Pancreas (tissue), 10 donors: Measurements from ENCODE around the gene STXBP4. TPM values are rescaled to one million over a fixed set of nuclear protein-coding genes. Genes with fewer than 3 reads are reported as not detected.

Experiments
- ATAC-seq, 4 donors: fragments of 200-7000 bp; cut with Tn5 transposase; one replicate each; pipeline versions ENCODE4 v1.8.0 to v1.9.1; 2020; ENCODE audit warnings: mild to moderate bottlenecking in 4 of 4, moderate library complexity in 4 of 4
- DNase-seq, 6 donors: peaks; one replicate each; pipeline ENCODE4 v3.0.0-alpha.2; 2020
- FAIRE-seq: peaks from 2 replicates; lab custom pipeline; 2012; peaks lifted over from hg19 to GRCh38; lab: Jason Lieb, UNC
- H3K27ac ChIP-seq, 4 donors: fragments of 200-600 bp; sonication (generic); 1 replicate in 3 of 4; 2 replicates in 1 of 4; pipeline versions ENCODE4 v1.5.0 to v1.8.0; 2020
- H3K27me3 ChIP-seq, 4 donors: fragments of 200-600 bp; one replicate each; pipeline ENCODE4 v1.8.0; 2021
- H3K36me3 ChIP-seq, 3 donors: fragments of 200-600 bp; sonication (generic) in 1 of 3; one replicate each; pipeline versions ENCODE4 v1.5.0 to v1.8.0; 2020 to 2021
- H3K4me1 ChIP-seq, 3 donors: fragments of 200-600 bp; one replicate each; pipeline ENCODE4 v1.8.0; 2021
- H3K4me3 ChIP-seq, 4 donors: fragments of 200-600 bp; sonication (generic) in 2 of 4; one replicate each; pipeline versions ENCODE4 v1.5.0 to v1.8.0; 2020 to 2021
- H3K9me3 ChIP-seq, 4 donors: fragments of 200-600 bp; one replicate each; pipeline ENCODE4 v1.8.0; 2021
- WGBS, 2 donors: extraction: QIAGEN DNeasy Blood & Tissue Kit; methylation state at CpG; one replicate each; pipeline ENCODE4 v1.1.7; 2013; 5-methylcytosine and 5-hydroxymethylcytosine counted together
- intact Hi-C, 3 donors: fragments of 100-400 bp; cut with DNase I; formaldehyde crosslinking; loops; one replicate each; pipeline versions ENCODE4 v1.11.1 to v1.14.2; 2022
- polyA plus RNA-seq, 2 donors: library from polyadenylated mRNA; stranded (reverse); fragments of 200-250 nt; gene quantifications; one replicate each; pipeline ENCODE4 v1.2.3, GENCODE V29; 2013
- total RNA-seq, 6 donors: library from RNA; stranded (reverse); fragmentation: NEBNext Ultra II Directional in 4 of 6; extraction: Animal tissue kit (Norgen Biotek cat#: 25700) in 4 of 6; gene quantifications; one replicate each; pipeline versions ENCODE4 v1.2.1 to v1.2.4, GENCODE V29; 2021 to 2023
- TF ChIP-seq, protein P1 (sequence below), 4 donors: fragments of 200-600 bp; sonication (generic) in 3 of 4; IDR thresholded peaks; one replicate each; pipeline versions ENCODE4 v1.5.0 to v1.8.0; 2021; ENCODE audit warnings: antibody characterized with exemption in 4 of 4
- donor health status: healthy with polysubstance abuse.
- donor health status: DM: no; HTN: no; CAD: no; lungs with moderate emphysema.
- donor health status: DM: no; HTN: no; CAD: no.
- donor health status: control.
- donor health status: control.
- donor health status: Bipolar disorder and iron deficiency.
- donor health status: DM: yes; HTN: yes; CAD: no.
- donor health status: DM: no; HTN: no; CAD: no.
- donor health status: DM: no; HTN: no; CAD: no.
- donor health status: DM: yes; HTN: yes; CAD: no.

The STXBP4 gene
- total and polyA plus RNA-seq, 8 donors, result 0.72 to 12.6 (median 5.4) TPM

DNA sequence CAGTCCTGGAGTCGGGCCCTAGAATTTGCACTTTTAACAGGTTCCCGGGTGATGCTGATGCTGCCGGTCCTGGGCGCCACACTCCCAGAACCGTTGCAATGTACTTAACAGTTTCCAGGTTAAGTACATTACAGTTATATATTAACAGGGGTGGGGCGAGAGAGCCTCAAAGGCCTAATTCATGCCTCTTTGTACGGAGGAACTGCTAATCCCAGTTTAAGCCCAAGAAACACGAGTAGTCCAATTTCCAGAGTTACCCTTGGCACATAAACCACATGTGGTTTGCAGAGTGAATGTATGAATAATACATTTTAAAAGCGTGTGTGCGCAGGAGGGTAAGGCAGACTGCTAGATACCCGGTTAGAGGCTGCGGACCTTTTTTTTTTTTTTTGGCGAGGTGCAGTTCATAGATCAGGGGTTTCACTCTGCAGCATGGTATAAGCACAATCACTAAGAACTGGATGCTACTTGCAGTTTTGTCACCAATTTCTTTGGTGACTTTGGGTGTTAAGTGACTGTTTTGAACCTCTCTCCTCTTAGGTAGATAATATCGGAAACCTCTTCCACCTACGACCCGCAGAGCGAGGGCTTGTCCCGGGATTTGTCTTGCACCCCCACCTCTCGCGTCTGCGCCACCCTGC is 824 bp upstream of the STXBP4 start:
- Histone ChIP-seq H3K9me3 (no peaks in the 10 kb centered on the region), H3K4me1 (peaks cover 19 to 24% (median 20%) of the 10 kb centered on the region in 3 donors), H3K36me3 (peaks cover 0 to 15% (median 0%) of the 10 kb centered on the region in 3 donors), H3K27ac (peak overlapping the region; percentile 36 to 86 (median 72)), H3K27me3 (no peaks in the 10 kb centered on the region), H3K4me3 (peak overlapping the region; percentile 54 to 86 (median 83))
- 1% methylated on average over 21 of the region's 21 CpGs for WGBS, 2 donors
- intact Hi-C loops, result no loop called here
- DNase-seq (peak in 1 of 6 donors; percentile 20), FAIRE-seq (no peak), ATAC-seq (peak; percentile 3 to 22 (median 14))
- TF ChIP-seq, protein P1, sequence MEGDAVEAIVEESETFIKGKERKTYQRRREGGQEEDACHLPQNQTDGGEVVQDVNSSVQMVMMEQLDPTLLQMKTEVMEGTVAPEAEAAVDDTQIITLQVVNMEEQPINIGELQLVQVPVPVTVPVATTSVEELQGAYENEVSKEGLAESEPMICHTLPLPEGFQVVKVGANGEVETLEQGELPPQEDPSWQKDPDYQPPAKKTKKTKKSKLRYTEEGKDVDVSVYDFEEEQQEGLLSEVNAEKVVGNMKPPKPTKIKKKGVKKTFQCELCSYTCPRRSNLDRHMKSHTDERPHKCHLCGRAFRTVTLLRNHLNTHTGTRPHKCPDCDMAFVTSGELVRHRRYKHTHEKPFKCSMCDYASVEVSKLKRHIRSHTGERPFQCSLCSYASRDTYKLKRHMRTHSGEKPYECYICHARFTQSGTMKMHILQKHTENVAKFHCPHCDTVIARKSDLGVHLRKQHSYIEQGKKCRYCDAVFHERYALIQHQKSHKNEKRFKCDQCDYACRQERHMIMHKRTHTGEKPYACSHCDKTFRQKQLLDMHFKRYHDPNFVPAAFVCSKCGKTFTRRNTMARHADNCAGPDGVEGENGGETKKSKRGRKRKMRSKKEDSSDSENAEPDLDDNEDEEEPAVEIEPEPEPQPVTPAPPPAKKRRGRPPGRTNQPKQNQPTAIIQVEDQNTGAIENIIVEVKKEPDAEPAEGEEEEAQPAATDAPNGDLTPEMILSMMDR (IDR thresholded peaks at IDR 0.05), result no peak

DNA sequence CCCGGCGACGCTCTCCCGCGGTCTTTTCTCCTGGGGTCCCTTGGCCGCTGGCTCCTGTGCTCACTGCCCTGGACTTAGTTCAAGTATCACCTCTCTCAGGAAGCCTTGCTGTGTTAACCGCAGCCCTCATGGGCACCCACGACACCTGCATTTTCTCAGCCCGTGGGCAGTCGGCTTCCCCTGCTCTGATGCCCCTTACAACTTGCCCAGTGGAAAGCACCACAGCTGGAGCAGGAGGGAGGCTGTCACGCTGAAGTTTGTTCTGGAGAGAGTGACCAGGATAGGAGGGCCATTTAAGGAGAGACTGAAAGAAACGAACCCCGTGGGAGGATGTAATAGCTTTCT is 395 bp downstream of the STXBP4 start:
- Histone ChIP-seq H3K4me3 (peak overlapping the region; percentile 54 to 86 (median 83)), H3K36me3 (peaks cover 0 to 3% (median 0%) of the 10 kb centered on the region in 3 donors), H3K27me3 (no peaks in the 10 kb centered on the region), H3K4me1 (peaks cover 19 to 24% (median 20%) of the 10 kb centered on the region in 3 donors), H3K27ac (peak overlapping the region; percentile 36 to 86 (median 72)), H3K9me3 (no peaks in the 10 kb centered on the region)
- intact Hi-C loops, result no loop called here
- DNase-seq (peak in 2 of 6 donors; percentile 22 to 28), FAIRE-seq (no peak), ATAC-seq (peak; percentile 42 to 65 (median 54))
- WGBS, 2 donors, result 0% methylated on average over 13 of the region's 13 CpGs
- TF ChIP-seq, protein P1 (IDR thresholded peaks at IDR 0.05), result no peak

DNA sequence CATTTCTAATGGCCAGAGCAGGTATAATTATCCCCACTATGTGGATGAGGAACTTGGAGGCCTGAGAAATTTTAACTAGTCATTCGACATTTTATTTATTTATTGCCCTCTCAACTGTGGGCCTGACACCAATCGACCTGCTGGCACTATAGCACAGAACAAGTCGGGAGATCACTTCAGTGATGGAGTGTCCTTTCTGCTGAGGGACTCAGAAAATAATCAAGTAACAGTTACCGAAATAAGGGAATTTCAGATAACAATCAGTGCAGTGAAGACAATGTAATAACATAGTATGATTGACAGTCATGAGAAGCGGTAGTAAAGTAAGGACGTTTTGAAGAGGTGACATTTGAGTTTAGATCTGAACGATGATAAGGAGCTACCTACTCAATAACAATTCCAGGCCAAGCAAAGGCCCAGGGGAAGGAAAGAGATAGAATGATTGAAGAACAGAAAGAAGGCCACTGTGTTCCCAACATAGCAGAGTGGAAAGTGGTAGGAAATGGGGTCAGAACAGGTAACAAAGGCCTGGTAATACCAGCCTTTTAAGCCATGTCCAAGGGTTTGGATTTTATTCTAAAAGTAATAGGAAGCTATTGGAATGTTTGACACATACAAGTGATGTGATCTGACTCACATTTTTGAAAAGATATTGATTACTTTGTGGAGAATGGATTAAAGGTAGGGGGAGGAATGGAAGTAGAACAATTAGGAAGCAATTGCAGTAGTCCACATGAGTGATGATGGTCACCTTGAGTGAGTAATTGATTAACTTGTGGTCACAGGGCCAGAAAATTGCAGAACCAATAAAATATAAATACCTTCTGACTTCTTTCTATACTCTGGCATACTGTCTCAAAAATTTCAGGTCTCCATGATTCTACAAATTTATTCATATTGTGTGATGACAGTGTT is 1.4 kb downstream of the STXBP4 start:
- intact Hi-C loops, result no loop called here
- ATAC-seq, result no peak
- Histone ChIP-seq H3K27ac (peak overlapping the region in 2 of 4 donors; percentile 77 to 86), H3K4me3 (peak overlapping the region in 3 of 4 donors; percentile 83 to 86 (median 83)), H3K9me3 (no peaks in the 10 kb centered on the region), H3K27me3 (no peaks in the 10 kb centered on the region), H3K36me3 (no peaks in the 10 kb centered on the region), H3K4me1 (peaks cover 19 to 24% (median 20%) of the 10 kb centered on the region in 3 donors)
- no peak for FAIRE-seq
- WGBS, 2 donors, result 10 to 17% methylated on average over 7 of the region's 7 CpGs
- no peak for DNase-seq
- TF ChIP-seq, protein P1 (IDR thresholded peaks at IDR 0.05), result no peak

DNA sequence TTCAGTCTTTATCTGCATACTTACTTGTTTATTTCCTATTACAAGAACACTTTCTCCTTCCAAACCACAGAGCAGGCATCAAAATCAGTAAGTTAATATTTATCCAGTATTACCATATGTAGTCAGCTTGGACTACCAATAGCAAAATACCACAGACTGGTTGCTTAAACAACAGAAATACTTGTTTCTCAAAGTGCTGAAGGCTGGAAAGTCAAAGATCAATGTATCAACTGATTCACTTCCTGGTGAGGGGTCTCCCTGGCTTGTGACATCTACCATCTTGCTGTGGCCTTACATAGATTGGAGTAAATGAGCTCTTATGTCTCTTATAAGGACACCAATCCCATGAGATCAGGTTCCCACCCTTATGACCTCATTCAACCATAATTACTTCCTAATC is 2.6 kb downstream of the STXBP4 start:
- no peak for FAIRE-seq
- Histone ChIP-seq H3K9me3 (no peaks in the 10 kb centered on the region), H3K4me1 (peaks cover 15 to 24% (median 18%) of the 10 kb centered on the region in 3 donors), H3K4me3 (no peak overlapping the region), H3K36me3 (no peaks in the 10 kb centered on the region), H3K27me3 (no peaks in the 10 kb centered on the region), H3K27ac (peak overlapping the region in 3 of 4 donors; percentile 8 to 42 (median 24))
- ATAC-seq, result no peak
- intact Hi-C loops, result no loop called here
- DNase-seq, result no peak
- TF ChIP-seq, protein P1 (IDR thresholded peaks at IDR 0.05), result no peak
